Mucosa of gallbladder (tissue), 1 donor: ENCODE results near the gene SSX1. TPM values are rescaled to one million over a fixed set of nuclear protein-coding genes. Genes with fewer than 3 reads are reported as not detected.
"Not testable (repeated sequence)": the region's sequence is repeated elsewhere in the genome, so short reads cannot be mapped to it uniquely, and the experiment has no call there.

Experiments used
- DNase-seq: peaks from one replicate; pipeline ENCODE4 v3.0.0-alpha.2; 2020; ENCODE audit warnings: low spot score
- total RNA-seq: library from RNA; stranded (reverse); gene quantifications from one replicate; pipeline ENCODE4 v1.2.1, GENCODE V29; 2021
- donor health status: DM: no; HTN: no; CAD: no.

Gene SSX1, protein sequence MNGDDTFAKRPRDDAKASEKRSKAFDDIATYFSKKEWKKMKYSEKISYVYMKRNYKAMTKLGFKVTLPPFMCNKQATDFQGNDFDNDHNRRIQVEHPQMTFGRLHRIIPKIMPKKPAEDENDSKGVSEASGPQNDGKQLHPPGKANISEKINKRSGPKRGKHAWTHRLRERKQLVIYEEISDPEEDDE
- total RNA-seq: not detected

DNA sequence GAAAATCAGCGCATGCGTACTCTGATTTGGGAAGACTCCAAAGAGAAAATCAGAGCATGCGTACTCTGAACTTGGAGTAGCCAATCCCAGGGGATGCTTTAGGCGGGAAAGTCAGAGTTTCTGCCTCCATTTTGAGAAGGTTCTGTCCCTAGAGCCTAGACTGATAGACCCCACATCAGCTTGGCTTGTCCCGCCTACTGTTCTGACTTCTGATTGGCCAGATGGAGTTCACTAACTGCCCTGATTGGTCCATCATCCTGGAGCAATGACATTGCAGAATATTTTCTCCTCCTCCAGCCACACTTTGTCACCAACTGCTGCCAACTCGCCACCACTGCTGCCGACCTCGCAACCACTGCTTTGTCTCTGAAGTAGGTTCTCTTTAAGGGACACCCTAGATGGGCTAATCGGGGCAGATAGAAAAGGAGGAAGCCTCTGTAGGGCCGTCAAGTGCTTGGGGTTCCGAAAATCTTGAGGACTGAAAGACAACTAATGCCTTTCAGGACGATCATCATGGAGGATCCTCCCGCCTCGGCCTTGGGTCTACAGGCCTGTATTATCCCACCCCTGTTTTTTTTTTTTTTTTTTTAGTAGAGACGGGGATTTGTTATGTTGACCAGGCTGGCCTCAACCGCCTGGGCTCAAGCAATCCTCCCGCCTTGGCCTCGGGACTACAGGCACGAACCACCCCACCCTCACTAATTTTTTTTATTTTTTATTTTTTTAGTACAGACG is at the start of gene SSX1:
Gene SSX1, plus strand, starts transcription at position 331 of the 735 bp plus-strand sequence. CDS start 1,850 bp downstream, outside the sequence.
- DNase-seq: not testable (repeated sequence)

DNA sequence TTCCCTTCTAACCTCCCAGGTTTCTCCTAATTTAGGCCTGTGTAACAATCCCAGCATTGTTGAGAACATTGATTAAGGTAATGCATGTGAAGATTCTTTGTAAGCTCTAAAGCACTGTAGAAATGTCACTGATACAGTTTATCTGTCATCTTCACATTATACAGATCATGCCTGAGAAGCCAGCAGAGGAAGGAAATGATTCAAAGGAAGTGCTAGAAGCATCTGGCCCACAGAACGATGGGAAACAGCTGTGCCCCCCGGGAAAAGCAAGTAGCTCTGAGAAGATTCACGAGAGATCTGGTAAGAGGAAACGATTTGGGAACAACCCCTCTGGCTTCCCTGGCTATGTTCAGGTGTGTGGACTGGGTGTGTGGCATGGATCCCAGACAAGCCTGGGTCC is 40.9 kb upstream of the SSX1 start:
- not testable (repeated sequence) for DNase-seq

GRCh38 chrX:48224196-48224595 is 31.0 kb upstream of the SSX1 start:
- DNase-seq: not testable (repeated sequence)

GRCh38 chrX:48252945-48253344 is 2.2 kb upstream of the SSX1 start:
- not testable (repeated sequence) for DNase-seq

DNA sequence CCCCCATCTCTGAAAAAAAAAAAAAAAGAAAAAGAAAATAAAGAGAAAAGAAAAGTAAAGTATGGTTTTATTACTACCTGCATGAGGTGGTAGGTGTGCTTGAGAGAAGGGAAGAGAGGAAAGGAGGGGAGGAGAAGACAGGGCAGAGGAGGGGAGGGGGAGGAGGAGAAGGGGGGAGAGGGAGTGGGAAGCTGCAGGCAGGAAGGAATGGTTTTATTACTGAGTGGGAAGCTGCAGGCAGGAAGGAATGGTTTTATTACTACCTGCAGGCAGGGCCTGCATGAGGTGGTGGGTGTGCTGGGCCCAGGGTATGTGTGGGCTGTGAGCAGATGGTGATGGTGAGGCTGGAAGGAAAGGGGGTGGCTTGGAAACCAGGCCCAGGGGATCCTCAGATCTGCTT is 19.2 kb downstream of the SSX1 start:
- DNase-seq: not testable (repeated sequence)

GRCh38 chrX:48278958-48279357 is 23.8 kb downstream of the SSX1 start:
- peak; percentile 10 for DNase-seq

- DNase-seq: not testable (repeated sequence)
Observed at GRCh38 chrX:48280729-48281128, 25.5 kb downstream of the SSX1 start.

GRCh38 chrX:48306175-48306574 is 51.0 kb downstream of the SSX1 start:
- no peak for DNase-seq

DNA sequence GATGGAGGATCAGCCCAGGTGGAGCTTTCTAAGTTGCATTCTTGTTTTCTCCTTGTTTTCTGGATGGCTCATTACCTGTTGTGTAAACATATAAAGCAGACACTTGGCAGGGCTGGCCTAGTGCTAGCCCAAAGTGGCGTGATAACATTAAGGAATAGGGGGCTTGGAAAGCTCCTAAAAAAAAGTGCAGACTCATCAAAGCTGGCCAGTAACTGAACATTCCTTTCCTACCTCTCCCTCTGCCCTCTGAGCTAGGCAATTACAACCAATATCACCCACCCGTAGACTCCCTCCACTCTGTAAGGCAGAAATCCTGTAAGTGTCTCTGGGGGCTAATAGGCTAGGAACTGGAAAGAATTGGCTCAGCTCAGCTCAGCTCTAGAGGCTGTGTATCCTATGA is 58.8 kb downstream of the SSX1 start:
- not testable (repeated sequence) for DNase-seq

Other genes starting within 250 kb of the SSX1 start
- not detected for gene SPACA5, start 248.4 kb upstream of the SSX1 start, total RNA-seq
- 6.0 TPM for gene ZNF630, start 183.8 kb upstream of the SSX1 start, total RNA-seq
- not detected for gene SPACA5B, start 124.8 kb upstream of the SSX1 start, total RNA-seq
- not detected for gene SSX5, start 58.6 kb upstream of the SSX1 start, total RNA-seq
- not detected for gene SSX3, start 101.3 kb downstream of the SSX1 start, total RNA-seq
- gene SSX4, start 128.1 kb downstream of the SSX1 start, total RNA-seq: not detected
- gene SSX4B, start 156.6 kb downstream of the SSX1 start, total RNA-seq: not detected
- 3.8 TPM for gene SLC38A5, start 214.9 kb downstream of the SSX1 start, total RNA-seq
- gene FTSJ1, start 220.8 kb downstream of the SSX1 start, total RNA-seq: 24.6 TPM